LNCAP (cell line): ENCODE data around the gene PELI1.

Experiments used
- CTCF ChIP-seq: fragments of 450-650 bp; IDR thresholded peaks from 2 replicates; pipeline ENCODE4 v1.5.1; 2017; ENCODE audit warnings: mild to moderate bottlenecking

PELI1 gene

GRCh38 chr2:64052463-64053241 is 91.6 kb downstream of the PELI1 start:
- no peak for TF ChIP-seq CTCF

- TF ChIP-seq CTCF = peak; percentile 58
Observed at GRCh38 chr2:64049633-64050220, 94.5 kb downstream of the PELI1 start.

- no peak for TF ChIP-seq CTCF
Observed at GRCh38 chr2:64045938-64046337, 98.3 kb downstream of the PELI1 start.
